ENCODE data around the gene RMC1.
"Not testable (repeated sequence)": the region's sequence is repeated elsewhere in the genome, so short reads cannot be mapped to it uniquely, and the experiment has no call there.

The RMC1 gene

GRCh38 chr18:23503038-23503962 lies at the start of gene RMC1:
TSS of gene RMC1 (plus strand) at chr18:23503511. CDS start at chr18:23503619, 108 bp downstream.
- peak; percentile 98 for DNase-seq

- DNase-seq, result no peak
Measured at GRCh38 chr18:23453680-23454058, 49.6 kb upstream of the RMC1 start.

GRCh38 chr18:23456835-23457234 lies 46.5 kb upstream of the RMC1 start:
- no peak for DNase-seq

- no peak for DNase-seq
Measured at GRCh38 chr18:23458830-23459529, 44.3 kb upstream of the RMC1 start.

GRCh38 chr18:23459530-23459921 lies 43.8 kb upstream of the RMC1 start:
- DNase-seq, result no peak

- no peak for DNase-seq
Measured at GRCh38 chr18:23460285-23461273, 42.7 kb upstream of the RMC1 start.

DNA sequence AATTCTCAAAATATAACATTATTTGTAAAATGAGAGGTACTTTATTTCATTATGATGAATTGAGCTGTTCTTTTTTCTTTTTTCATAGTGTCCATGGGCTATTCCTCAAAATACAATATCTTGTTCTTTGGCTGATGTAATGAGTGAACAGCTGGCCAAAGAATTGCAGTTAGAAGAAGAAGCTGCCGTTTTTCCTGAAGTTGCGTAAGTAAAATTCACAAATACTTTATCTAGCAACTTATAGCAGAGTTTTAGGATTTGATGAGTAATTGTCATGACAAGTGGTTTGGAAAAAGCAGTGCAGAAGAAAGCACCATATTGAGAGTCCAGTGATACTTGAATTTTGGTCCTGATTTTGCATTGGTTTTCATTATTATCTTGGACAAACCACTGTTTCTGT lies 40.4 kb upstream of the RMC1 start:
- DNase-seq, result no peak

DNA sequence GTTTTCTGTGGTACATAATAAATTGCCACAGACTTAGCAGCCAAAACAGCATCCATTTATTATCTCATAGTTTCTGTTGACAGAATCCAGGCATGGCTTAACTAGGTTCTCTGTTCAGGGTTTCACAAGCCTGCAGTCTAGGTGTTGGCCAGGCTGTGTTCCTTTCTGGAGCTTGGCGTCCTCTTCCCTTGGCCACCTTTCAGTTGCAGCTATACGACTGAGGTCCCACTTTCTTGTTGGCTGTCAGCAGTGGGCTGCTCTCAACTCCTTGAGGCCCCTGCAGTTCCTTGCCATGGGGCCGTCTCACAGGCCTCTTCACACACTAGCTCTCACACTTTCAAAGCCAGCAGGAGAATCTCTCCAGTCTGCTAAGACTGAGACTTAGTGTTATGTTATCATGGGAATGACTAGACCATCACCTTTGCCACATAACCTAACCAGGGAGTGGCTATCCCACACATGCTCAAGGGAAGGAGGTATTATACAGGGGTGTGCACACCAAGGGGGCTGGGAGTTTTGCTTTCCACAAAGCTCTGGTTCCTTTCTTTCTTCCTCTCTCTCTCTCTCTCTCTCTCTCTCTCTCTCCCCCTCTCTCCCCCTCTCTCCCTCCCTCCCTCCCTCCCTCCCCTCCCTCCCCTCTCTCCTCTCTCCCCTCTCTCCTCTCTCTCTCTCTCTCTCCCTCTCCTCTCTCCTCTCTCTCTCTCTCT lies 34.4 kb upstream of the RMC1 start:
- no peak for DNase-seq

- DNase-seq, result no peak
Measured at GRCh38 chr18:23470620-23471387, 32.5 kb upstream of the RMC1 start.

- DNase-seq, result no peak
Measured at GRCh38 chr18:23471486-23471885, 31.8 kb upstream of the RMC1 start.

- no peak for DNase-seq
Measured at GRCh38 chr18:23479829-23480505, 23.3 kb upstream of the RMC1 start.

- DNase-seq, result no peak
Measured at GRCh38 chr18:23484561-23485182, 18.6 kb upstream of the RMC1 start.

- no peak for DNase-seq
Measured at GRCh38 chr18:23485386-23485785, 17.9 kb upstream of the RMC1 start.

DNA sequence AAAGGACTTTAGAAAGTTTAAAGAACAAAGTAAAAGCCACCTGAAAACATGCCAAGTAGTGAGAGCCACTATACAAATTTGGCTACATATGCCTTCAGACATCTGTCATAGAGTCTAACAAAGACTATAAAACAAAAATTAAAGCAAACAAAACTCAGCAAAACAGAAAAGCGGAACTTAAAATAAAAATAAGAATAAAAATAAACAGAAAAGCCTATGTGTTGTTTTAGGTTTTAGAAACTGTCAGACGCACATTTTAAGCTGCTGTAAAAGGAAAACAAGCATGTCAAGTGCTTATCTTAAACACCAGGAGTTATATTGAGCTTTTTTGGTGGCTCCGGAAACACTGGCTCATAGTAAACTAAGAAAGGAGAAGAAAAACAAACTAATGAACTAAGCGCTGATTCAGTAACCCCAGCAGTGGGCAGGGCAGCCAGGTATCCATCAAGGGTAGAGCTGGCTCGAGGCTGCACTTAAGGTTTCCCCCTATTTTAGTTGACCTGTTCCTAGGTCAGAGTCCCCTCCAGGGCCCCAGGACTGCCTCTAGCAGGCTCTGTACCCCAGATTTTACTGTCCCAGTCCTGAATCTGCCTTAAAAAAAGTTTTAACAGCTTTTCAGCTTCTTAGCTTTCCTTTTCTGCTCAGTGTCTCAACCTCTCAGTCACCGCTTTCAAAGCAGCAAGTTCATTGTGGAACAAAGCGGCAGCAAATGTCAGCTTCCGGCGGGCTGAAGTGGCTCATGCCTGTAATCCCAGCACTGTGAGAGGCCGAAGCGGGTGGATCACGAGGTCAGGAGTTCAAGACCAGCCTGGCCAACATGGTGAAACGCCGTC lies 15.4 kb upstream of the RMC1 start:
- DNase-seq, result peak; percentile 18

GRCh38 chr18:23489586-23489985 lies 13.7 kb upstream of the RMC1 start:
- not testable (repeated sequence) for DNase-seq

DNA sequence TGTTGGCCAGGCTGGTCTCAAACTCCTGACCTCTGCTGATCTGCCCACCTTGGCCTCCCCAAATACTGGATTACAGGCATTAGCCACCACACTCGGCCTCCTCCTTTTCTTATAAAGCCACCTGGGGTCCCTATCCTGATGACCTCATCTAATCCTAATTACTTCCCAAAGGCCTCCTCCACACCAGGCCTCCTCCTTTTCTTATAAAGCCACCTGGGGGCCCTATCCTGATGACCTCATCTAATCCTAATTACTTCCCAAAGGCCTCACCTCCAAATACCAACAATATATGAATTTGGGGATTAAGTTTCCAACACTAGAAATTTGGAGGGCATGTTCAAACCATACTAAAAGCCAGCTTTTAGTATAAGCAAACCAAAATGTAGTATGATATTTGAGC lies 9.7 kb upstream of the RMC1 start:
- no peak for DNase-seq

DNA sequence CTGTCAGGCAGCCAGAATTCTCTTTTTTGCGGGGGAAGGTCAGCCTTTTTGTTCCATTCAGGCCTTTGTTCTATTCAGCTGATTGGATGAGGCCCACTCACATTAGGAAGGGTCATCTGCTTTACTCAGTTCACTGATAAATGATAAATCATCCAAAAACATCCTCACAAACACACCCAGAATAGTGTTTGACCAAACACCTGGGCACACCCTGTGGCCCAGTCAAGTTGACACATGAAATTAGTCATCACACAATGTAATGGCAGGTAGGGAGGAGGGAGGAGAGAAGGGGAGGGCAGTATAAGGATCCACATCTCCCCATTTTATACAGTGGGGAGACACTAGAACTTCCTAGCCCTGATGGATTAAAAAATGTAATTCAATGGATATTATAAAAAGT lies 8.3 kb upstream of the RMC1 start:
- DNase-seq, result no peak

DNA sequence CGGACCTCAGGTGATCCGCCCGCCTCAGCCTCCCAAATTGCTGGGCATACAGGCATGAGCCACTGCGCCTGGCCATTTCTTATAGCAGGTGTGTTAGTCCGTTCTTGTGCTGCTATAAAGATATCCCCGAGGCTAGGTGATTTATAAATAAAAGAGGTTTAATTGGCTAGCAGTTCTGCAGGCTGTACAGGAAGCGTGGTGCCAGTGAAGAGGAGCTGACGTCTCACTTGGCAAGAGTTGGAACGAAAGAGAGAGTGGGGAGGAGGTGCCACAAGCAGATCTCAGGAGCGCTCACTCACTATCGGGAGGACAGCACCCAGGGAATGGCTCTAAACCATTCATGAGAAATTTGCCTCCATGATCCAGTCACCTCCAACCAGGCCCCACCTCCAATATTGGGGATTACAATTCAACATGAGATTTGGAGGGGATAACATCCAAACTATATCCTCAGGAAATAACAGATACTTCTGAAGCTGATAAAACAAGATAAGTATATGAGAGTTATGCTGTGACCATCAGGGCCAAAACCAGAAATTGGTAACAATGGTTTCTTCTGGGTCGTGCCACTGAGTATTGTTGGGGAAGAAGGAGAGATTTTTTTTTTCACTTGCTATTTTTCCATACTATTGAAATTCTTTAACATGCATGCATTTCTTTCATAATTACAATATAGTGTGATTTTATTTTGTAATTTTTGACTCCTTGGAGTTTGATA lies 7.4 kb upstream of the RMC1 start:
- DNase-seq, result no peak

GRCh38 chr18:23498117-23498516 lies 5.2 kb upstream of the RMC1 start:
- DNase-seq, result no peak

All from activated T-cell treated with anti-CD3 and anti-CD28 coated beads for 4 hours (primary cell).